Upper lobe of left lung (tissue), 4 donors: ENCODE measurements around the gene ADCY2.

ENCODE experiments used
- EP300 ChIP-seq, 4 donors: sonication (generic); formaldehyde crosslinking; IDR thresholded peaks; one replicate each; pipeline ENCODE4 v1.5.1; 2017; ENCODE audit warnings: antibody characterized with exemption in 4 of 4, control low read depth in 2 of 4
- POLR2A ChIP-seq, 4 donors: fragments of 450-650 bp; IDR thresholded peaks; one replicate each; pipeline ENCODE4 v1.5.1; 2016 to 2017; ENCODE audit warnings: antibody characterized with exemption in 4 of 4, mild to moderate bottlenecking in 2 of 4
- POLR2AphosphoS5 ChIP-seq, 2 donors: sonication (generic); formaldehyde crosslinking; IDR thresholded peaks; one replicate each; pipeline ENCODE4 v1.5.1; 2017; ENCODE audit warnings: antibody characterized with exemption in 2 of 2
- TF ChIP-seq, protein P1 (sequence below), 6 experiments: fragments of 450-650 bp in 4 of 6; fragments of 200-600 bp in 2 of 6; sonication (generic) in 2 of 6; IDR thresholded peaks; one replicate each; pipeline ENCODE4 v1.5.1; 2016 to 2019; ENCODE audit warnings: antibody characterized with exemption in 6 of 6

DNA sequence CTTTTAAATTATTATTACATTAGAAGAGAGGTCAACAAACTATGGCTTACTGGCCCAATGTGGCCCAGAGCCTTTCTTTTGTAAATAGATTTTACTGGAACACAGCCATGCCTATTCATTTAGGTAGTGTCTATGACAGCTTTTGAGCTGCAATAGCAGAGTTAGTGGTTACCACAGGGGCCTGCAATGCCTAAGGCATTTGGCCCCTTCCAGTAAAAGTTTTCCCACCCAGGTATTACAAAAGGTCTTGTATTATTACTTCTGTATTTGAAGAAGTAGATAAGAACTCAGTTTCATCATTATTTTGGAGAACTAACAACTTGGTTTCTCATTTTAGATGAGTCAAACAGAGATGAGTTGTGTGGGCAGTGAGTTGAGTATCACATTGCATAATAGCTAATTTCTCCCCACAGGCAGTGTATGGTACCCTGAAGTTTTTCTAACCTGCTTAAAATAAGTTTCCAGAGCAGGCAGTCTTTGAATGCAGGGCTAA is 482.5 kb downstream of the ADCY2 start:
- TF ChIP-seq POLR2A (IDR thresholded peaks at IDR 0.05) (no peak), POLR2AphosphoS5 (IDR thresholded peaks at IDR 0.05) (no peak), EP300 (IDR thresholded peaks at IDR 0.05) (peak in 1 of 4 donors; percentile 54)
- TF ChIP-seq, protein P1, sequence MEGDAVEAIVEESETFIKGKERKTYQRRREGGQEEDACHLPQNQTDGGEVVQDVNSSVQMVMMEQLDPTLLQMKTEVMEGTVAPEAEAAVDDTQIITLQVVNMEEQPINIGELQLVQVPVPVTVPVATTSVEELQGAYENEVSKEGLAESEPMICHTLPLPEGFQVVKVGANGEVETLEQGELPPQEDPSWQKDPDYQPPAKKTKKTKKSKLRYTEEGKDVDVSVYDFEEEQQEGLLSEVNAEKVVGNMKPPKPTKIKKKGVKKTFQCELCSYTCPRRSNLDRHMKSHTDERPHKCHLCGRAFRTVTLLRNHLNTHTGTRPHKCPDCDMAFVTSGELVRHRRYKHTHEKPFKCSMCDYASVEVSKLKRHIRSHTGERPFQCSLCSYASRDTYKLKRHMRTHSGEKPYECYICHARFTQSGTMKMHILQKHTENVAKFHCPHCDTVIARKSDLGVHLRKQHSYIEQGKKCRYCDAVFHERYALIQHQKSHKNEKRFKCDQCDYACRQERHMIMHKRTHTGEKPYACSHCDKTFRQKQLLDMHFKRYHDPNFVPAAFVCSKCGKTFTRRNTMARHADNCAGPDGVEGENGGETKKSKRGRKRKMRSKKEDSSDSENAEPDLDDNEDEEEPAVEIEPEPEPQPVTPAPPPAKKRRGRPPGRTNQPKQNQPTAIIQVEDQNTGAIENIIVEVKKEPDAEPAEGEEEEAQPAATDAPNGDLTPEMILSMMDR (IDR thresholded peaks at IDR 0.05): no peak
